ENCODE results near the gene ZNF628.
"Not testable (repeated sequence)": the region's sequence is repeated elsewhere in the genome, so short reads cannot be mapped to it uniquely, and the experiment has no call there.

ZNF628 gene

DNA sequence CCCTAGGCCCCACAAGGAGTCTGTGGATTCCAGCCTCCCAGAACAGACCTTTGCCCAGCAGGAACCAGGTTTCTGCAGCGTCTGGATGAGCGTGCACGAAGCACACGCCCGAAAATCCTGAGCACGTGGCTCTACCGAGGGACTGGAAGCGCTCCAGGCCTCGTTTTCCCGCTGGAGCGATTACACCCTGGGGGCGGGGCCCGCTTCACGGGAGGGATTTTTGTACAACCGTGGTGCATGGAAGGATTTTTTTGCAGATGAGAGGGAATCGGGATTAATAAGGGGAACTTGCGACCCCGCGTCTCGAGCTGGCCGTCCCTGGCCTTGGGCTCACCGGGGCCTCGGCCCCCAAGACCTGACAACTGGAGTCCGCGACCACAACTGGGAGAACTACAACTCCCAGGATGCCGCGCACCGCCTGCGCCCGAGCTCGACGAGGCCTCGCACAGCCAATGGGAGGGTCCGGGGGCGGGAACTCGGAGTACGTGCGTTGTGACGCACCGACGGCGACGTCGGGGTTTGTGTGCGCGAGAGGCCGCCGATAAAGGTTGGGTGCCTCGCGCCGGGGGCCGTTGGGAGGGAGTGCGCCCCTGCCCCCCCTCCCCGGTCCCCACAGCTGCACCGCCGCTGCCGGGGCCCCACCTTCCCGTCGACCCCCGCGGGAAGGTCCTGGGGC is at the start of gene ZNF628:
Gene ZNF628, plus strand, starts transcription at position 518 of the 676 bp plus-strand sequence. CDS start 3,294 bp downstream, outside the sequence.
- in situ Hi-C loops (cut with MboI; ENCODE audit: low sequenced_read_pairs) = no loop called here

DNA sequence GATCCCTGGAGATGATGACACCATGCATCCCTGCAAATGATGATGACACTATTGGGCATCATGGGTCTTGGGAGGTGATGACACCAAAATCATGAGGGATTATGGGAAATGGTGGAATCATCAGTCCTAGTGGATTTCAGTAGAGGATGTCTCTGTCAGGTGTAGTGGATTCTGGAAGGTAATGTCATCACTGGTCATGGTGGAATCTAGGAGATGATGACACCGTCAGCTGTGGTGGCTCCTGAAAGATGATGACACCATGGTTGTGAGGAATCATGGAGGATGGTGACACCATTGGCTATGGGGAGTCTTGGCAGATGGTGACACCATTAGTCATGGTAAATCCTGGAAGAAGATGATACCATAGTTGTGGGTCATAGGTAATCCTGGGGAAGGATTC is 45.2 kb upstream of the ZNF628 start:
- in situ Hi-C loops (cut with MboI; ENCODE audit: low sequenced_read_pairs) = no loop called here

DNA sequence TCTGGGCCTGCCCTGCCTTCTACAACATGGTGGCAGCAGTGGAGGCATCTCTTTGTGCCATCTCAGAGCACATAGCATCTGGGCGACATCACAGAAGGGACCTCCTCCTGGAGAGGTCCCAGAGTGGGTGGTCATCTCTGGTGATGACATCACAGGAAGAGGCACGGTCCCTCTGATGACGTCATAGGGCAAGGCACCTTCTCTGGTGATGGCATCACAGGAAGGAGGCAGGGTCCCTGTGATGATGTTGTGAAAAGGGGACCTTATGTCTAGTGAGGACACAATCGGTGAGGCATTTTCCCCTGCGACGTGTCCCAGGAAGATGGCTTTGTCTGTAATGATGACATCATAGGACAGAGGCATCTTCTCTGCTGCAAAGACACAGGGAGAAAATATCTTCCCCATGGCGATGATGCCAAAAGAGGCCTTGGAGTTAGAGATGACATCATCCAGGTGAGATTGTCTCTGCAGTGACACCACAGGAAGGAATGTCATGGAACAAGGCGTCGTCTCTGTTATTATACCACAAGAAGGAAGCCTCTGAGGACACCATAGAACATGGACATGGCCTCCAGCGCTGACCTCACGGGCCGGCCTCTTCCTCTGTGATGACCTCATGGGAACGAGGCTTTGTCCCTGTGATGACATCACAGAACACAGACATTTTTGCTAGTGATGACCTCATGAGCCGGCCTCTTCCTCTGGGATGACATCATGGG is 44.0 kb upstream of the ZNF628 start:
- in situ Hi-C loops (cut with MboI; ENCODE audit: low sequenced_read_pairs) = no loop called here

DNA sequence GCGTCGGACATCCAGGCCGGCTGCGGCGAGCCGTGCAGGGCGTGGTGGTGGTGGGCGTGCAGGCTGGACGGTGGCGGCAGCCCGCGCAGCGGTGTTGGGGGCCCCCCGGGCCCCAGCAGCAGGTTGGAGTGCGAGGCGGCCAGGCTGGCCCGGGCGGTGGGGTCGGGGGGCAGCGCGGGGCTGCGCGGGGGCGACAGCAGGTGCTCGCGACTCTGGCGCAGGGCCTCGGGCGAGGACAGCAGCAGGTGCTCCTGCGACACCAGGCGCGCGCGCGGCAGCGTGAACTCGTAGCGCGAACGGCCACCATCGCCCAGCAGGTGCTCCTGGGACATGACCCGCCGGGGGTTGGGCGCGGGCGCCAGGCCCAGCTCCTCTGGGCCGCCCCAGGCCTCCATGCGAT is 43.1 kb upstream of the ZNF628 start:
- in situ Hi-C loops (cut with MboI; ENCODE audit: low sequenced_read_pairs) = no loop called here

DNA sequence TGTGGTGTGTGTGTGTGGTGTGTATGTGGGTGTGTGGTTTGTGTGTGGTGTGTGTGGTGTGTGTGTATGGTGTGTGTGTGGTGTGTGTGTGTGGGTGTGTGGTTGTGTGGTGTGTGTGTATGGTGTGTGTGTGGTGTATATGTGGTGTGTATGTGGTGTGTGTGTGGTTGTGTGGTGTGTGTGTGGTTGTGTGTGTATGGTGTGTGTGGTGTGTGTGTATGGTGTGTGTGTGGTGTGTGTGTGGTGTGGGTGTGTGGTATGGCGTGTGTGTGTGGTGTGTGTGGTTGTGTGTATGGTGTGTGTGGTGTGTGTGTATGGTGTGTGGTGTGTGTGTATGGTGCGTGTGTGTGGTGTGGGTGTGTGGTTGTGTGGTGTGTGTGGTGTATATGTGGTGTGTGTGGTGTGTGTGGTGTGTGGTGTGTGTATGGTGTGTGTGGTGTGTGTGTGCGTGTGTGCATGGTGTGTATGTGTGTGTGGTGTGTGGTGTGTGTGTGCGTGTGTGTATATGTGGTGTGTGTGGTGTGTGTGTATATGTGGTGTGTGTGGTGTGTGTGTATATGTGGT is 42.0 kb upstream of the ZNF628 start:
- in situ Hi-C loops (cut with MboI; ENCODE audit: low sequenced_read_pairs) = no loop called here

DNA sequence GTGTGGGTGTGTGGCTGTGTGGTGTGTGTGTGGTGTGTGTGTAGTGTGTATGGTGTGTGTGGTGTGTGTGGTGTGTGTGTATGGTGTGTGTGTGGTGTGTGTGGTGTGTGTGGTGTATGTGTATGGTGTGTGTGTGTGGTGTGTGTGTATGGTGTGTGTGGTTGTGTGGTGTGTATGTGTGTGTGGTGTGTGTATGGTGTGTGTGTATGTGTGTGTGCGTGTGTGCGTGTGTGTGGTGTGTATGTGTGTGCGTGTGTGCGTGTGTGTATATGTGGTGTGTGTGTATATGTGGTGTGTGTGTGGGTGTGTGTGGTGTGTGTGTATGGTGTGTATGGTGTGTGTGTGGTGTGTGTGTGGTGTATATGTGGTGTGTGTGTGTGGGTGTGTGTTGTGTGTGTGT is 41.4 kb upstream of the ZNF628 start:
- in situ Hi-C loops (cut with MboI; ENCODE audit: low sequenced_read_pairs) = no loop called here

DNA sequence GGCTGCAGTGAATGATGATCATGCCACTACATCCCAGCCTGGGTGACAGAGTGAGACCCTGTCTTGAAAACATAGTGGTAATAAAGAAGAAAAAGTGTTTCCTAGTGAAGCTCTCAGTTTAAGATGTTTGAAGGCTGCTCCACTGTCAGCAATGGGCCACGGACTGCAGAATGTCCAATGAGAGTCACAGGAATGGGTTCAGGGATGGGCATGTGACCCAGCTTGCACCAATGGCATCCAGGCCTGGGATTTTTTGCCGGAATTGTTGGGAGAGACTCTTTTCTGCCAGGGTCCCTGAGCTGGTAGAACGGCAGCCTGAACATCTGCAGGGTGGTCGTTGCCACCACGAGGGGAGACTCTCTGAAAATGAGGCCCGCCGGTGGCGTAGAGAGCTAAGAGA is 39.6 kb upstream of the ZNF628 start:
- in situ Hi-C loops (cut with MboI; ENCODE audit: low sequenced_read_pairs) = no loop called here

DNA sequence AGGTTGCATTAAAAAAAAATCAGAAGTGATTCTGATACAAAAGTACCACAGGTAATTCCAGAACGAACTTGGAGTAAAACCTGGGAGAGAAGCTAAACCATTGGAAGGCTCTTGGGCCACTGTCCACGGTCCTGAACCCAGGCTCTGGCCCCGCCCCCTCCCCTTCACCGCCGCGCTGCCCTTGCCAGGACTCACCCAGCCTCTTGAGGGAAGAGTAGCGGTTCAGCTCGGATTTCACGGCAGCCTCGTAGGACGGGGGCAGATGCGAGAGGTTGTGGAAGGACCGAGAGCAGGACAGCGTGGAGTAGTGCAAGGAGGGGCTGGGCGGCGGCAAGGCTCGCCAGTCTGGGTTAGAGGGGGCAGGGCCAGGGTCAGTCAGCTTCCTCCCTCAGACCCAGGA is 39.0 kb upstream of the ZNF628 start:
- in situ Hi-C loops (cut with MboI; ENCODE audit: low sequenced_read_pairs) = no loop called here

DNA sequence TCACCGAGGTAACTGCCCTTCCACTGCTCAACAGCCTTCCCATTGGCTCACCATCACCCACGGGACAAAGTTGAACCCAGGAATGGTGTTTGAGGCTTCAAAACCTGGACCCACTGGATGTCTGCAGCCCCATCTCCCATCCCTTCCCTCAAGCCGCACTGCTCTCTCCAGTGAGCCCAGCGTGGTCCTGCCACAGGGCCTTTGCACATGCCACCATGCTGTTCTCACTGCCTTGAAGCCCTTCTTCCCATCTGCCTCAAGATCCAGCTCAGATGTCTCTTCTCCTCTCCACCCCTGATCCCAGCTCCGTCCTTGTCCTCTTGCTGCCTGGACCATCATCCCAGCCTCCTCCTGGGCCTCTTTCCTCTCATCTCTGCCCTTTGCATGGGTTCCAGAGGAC is 37.4 kb upstream of the ZNF628 start:
- in situ Hi-C loops (cut with MboI; ENCODE audit: low sequenced_read_pairs) = no loop called here

DNA sequence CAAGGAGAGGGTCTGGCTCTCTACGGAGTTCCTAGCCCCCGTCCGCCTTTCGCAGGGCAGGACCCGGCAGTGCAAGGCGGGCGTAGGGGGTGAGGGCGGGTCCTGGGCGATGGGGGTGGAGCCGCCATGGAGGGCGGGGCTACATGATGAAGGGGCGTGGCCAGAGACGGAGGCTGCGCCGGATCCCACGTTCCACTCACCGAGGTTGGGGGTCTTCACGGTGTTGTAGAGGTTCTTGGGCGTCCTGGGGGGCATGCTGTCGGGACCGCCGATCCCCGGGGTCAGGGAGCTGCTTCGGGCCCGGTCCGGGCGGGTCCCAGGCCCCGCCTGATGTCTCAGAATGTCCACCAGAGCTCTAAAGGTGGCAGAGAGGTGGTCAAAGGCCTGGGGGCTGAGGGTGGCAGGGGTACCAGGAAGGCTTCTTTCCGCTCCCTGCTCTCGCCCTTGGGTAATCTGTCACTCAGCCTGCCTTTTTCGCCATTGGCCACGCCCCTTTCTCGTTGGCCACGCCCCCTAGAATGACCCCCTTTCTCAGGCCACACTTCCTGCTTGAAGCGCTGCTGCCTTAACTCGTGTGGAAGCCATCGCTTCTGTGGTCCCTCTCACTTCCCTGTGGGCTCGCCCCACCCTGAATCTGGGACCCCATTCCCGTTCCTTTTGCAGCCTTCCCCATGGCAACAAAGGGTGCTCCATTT is 35.9 kb upstream of the ZNF628 start:
- in situ Hi-C loops (cut with MboI; ENCODE audit: low sequenced_read_pairs) = no loop called here

DNA sequence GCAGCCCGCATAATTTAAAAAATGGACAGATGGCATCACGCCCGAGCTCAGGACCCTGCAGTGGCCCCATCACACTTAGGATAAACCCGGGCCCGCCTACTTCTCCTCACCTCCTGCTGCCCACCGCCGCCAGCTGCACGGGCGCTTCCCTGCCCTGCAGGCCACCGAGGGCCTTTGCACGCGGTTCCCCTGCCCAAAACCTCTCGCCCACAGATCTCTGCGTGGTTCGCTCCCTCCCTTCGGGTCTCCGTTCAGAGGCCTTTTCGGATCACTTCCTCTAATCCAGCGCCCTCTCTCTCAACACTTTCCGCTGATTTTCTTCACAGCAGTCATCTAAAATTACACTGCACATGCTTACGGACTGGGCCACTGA is 35.1 kb upstream of the ZNF628 start:
- in situ Hi-C loops (cut with MboI; ENCODE audit: low sequenced_read_pairs) = no loop called here

DNA sequence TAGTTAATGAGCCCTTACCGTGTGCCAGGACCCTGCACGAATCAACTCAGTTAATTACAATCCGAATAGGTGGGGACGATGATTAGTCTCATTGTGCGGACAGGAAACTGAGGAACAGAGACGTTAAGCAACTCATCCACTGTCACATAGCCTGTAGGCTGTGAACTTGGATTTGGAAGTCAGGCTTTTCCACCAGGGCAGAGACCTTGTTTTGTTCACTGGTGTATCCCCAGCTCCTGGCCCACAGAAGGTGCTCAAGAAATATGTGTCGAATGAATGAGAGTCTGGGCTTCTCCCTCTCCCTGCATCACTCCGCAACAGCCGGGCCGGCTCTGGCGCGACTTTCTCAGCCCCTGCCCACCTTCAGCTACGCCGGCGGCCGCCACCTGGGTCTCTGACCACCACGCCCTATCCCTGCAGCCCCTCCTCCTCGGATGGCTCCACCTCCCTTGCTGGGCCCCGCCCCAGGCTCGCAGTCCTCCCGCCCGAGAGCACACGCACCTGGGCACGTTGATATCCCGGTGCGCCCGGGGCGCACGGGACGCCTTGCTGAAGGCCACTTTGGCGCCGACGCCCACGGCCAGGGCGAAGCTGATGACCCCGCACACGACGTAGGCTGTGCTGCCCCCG is 34.6 kb upstream of the ZNF628 start:
- in situ Hi-C loops (cut with MboI; ENCODE audit: low sequenced_read_pairs) = no loop called here

DNA sequence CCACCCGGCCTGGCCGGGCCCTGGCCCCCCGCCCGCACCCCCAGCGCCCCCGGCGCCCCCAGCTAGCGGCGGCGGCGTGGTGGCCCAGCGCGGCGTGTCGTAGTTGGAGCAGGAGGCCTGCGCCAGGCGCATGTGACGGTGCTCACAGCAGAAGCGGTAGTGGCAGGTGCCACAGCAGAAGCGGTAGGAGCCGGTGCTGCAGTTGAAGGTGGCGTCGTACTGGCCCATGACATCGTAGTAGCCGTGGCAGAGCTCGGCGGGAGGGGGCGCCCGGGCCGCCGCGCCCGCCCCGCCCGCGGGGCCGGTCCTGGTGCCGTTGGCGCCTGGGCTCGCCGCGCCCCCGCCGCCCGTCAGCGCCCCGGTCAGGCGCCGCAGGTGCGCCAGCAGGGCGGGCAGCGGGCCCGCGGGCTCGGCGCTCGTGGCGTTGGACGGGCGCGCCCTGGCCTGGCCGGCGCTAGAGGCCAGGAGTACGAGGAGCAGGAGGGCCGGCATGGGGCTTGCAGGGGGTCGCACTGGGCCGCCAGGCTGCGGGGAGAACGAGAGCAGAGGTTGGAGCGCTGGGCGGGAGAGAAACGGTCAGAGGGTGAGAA is 34.0 kb upstream of the ZNF628 start:
- in situ Hi-C loops (cut with MboI; ENCODE audit: low sequenced_read_pairs) = no loop called here

DNA sequence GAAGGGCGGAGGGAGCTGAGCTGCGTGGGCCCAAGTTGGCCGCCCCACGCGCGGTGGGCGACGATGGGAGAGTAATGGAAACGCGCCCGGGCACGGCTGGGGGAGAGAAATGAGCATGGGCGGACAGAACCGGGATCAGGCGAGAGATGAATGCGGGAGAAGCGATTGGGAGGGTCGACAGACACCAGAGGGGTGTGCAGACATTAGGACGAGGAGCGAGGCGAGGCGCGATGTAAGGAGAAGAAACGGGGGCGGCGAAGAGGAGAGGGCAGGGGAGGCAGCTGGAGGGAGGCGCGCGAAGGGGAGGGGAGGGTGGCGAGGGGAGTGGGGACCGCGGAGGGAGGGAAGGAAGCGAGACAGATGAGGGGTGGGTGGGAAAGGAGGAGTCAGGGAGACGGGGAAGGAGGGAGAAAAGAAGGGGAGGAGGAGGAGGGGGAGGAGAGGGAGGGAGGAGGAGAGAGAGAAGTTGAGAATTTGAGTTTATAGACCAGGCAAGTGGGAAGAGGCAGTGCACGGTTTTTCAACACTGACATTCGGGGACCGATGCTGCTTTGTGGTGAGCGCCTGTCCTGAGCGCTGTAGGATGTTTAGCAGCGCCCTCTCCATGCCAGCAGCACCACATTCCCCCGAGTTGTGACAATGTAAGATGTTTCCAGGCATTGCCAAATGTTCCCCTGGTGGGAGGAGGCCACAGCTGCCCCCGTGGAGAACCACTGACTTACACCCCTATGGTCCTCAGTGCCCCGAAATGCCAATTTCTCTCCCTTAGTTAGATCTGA is 33.2 kb upstream of the ZNF628 start, which contains the start of gene SHISA7:
Gene SHISA7, minus strand, starts transcription at position 256 of the 779 bp plus-strand sequence. CDS start 437 bp downstream, outside the sequence.
- in situ Hi-C loops (cut with MboI; ENCODE audit: low sequenced_read_pairs) = no loop called here

DNA sequence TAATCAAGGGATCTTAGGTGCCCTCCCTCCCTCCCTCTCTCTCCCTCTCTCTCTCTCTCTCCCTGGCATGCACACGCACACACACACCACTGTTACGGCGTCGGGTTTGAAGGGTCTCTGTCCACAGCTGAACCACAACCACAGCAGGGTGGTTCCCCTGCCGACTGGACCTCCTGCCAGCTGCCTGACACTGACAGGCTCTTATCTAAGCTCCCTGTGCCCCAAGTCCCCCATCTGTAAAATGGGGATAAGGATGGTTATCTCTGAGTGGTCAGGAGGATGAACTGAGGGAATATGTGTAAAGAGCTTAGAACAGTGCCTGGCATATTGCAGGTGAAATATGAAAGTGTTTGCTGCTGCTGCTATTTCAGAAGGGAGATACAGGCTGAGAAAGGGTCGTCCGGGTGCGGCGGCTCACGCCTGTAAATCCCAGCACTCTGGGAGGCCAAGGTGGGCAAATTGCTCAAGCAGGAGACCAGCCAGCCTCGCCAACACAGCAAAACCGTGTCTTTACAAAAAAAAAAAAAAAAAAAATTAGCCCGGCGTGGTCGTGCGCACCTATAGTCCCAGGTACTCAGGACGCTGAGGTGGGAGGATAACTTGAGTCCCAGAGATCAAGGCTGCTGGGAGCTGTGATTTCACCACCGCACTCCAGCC is 32.5 kb upstream of the ZNF628 start:
- in situ Hi-C loops (cut with MboI; ENCODE audit: low sequenced_read_pairs) = no loop called here

DNA sequence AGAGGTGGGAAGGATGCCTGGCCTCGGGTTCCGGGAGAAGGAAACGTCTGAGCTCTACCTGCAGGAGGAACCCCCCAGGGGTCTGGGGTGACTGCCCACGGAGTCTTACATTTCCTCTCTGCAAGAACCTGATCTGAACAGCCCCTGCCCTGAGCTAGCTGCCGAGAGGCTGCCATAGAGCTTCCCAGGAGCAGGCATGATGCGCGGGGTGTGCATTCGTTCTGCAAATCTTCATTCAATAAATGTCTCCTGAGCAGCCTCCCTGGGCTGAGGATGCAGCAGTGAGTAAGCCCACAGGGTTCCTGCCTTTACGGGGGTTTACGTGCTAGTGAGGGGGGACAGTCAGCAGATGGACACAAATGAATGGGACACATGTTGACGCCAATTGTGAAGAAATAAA is 31.8 kb upstream of the ZNF628 start:
- in situ Hi-C loops (cut with MboI; ENCODE audit: low sequenced_read_pairs) = no loop called here

DNA sequence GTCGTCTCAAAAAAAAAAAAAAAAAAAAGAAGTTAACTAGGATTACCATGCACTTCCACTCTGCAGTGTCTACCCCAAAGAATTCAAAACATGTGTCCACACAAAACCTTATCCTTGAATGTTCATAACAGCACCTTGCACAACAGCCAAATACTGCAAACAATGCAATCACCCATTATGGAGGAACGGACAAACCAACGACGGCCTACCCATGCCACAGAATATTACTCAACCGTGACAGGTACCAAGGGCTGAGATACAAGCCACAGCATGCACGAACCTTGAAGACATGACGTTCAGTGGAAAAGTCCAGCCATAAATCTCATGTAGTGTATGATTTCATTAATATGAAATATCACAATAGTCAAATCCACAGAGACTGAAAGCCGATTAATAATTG is 30.4 kb upstream of the ZNF628 start:
- in situ Hi-C loops (cut with MboI; ENCODE audit: low sequenced_read_pairs) = no loop called here

DNA sequence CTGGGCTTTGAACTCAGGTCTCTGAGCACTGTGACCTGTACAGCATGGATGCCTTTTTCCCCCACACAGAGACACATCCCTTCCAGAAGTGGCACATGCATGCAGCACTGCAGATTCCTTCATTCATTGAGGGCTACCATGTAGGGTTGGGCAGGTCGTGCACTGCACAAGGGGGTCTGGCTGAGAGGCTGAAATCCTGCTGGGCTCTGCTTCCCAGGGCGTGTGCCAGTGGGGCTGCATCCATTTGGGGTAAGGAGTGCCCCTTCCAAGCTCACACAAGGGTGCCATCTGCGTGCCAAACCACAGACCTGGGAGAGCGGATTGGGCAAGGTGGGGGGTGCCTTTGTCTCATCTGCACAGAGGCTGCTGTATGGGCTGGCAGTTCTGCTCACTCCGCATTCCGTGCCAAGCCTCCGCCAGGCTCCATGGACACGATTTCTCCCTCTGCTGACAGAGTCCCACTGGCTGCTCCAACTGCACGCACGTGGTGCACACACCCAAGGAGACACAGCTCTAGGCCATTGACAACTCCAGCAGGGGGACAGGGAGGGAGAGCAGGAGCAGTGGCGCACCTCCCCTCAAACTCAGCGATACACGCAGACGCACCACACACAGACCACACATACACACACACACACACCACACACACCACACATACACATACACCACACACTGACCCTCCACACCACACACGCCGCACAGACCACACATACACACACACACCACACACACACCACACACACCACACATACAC is 28.8 kb upstream of the ZNF628 start:
- in situ Hi-C loops (cut with MboI; ENCODE audit: low sequenced_read_pairs) = no loop called here

DNA sequence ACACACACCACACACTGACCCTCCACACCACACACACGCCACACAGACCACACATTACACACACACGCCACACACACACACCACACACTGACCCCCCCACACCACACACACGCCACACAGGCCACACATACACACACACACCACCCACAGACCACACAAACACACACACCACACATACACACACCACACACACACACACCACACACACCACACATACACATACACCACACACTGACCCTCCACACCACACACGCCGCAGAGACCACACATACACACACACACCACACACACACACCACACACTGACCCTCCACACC is 28.3 kb upstream of the ZNF628 start:
- in situ Hi-C loops (cut with MboI; ENCODE audit: low sequenced_read_pairs) = not testable (repeated sequence)

Data from HL-60/S4 treated with retinoic acid at 250 ng/mL for 4 days and 3 days (cell line).